OCI-LY1 (cell line): ENCODE measurements around the gene SERPINA4.

Experiments used
- H2AFZ ChIP-seq: fragments of 200-600 bp; sonication (generic), shearing (Covaris generic); 2 replicates; pipeline ENCODE4 v1.6.0; 2014; ENCODE audit warnings: antibody characterized with exemption, mild to moderate bottlenecking, low read length
- H3F3A ChIP-seq: fragments of 200-600 bp; sonication (generic), shearing (Covaris generic); 2 replicates; pipeline ENCODE4 v1.6.0; 2014; ENCODE audit warnings: mild to moderate bottlenecking, antibody characterized with exemption, low read length, moderate library complexity; ENCODE audit not compliant: insufficient read depth
- H3K27ac ChIP-seq: fragments of 200-600 bp; sonication (generic); 2 replicates; pipeline ENCODE4 v1.5.1; 2014; ENCODE audit warnings: low read length, mixed run types, mild to moderate bottlenecking, low read depth; ENCODE audit not compliant: poor library complexity, severe bottlenecking
- H3K27me3 ChIP-seq: fragments of 200-600 bp; sonication (generic); 2 replicates; pipeline ENCODE4 v1.6.0; 2014; ENCODE audit warnings: antibody characterized with exemption, mild to moderate bottlenecking, low read length, moderate library complexity; ENCODE audit not compliant: insufficient read depth
- H3K36me3 ChIP-seq: fragments of 200-600 bp; sonication (generic); 2 replicates; pipeline ENCODE4 v1.6.1; 2014; ENCODE audit warnings: mild to moderate bottlenecking, antibody characterized with exemption, low read length, moderate library complexity, mixed read lengths; ENCODE audit not compliant: insufficient read depth
- H3K4me1 ChIP-seq: fragments of 200-600 bp; sonication (generic); 2 replicates; pipeline ENCODE4 v1.5.1; 2014; ENCODE audit warnings: mild to moderate bottlenecking, low read length, moderate library complexity; ENCODE audit not compliant: insufficient read depth, severe bottlenecking
- H3K4me2 ChIP-seq: fragments of 200-600 bp; sonication (generic), shearing (Covaris generic); 2 replicates; pipeline ENCODE4 v1.6.1; 2014; ENCODE audit warnings: low read length
- H3K4me3 ChIP-seq: fragments of 200-600 bp; sonication (generic); 2 replicates; pipeline ENCODE4 v1.5.1; 2014; ENCODE audit warnings: low read length, low read depth, mild to moderate bottlenecking, mixed read lengths; ENCODE audit not compliant: poor library complexity, severe bottlenecking
- H3K79me2 ChIP-seq: fragments of 200-600 bp; shearing (Covaris generic); 2 replicates; pipeline ENCODE4 v1.6.1; 2016; ENCODE audit warnings: mixed run types, low read length, mixed read lengths; ENCODE audit not compliant: insufficient read depth
- H3K9ac ChIP-seq: fragments of 200-600 bp; sonication (generic), shearing (Covaris generic); 2 replicates; pipeline ENCODE4 v1.6.1; 2014; ENCODE audit warnings: mild to moderate bottlenecking, low read length, mixed read lengths
- H3K9me2 ChIP-seq: fragments of 200-600 bp; sonication (generic), shearing (Covaris generic); 2 replicates; pipeline ENCODE4 v1.6.1; 2014; ENCODE audit warnings: low read depth, mild to moderate bottlenecking, low read length, mixed read lengths
- H3K9me3 ChIP-seq: fragments of 200-600 bp; shearing (Covaris generic); 2 replicates; pipeline ENCODE4 v1.6.1; 2014; ENCODE audit warnings: low read length, mixed read lengths
- H4K20me1 ChIP-seq: fragments of 200-600 bp; sonication (generic), shearing (Covaris generic); 2 replicates; pipeline ENCODE4 v1.6.0; 2016; ENCODE audit warnings: mild to moderate bottlenecking, low read length; ENCODE audit not compliant: insufficient read depth
- EZH2 ChIP-seq: fragments of 200-600 bp; sonication (generic), shearing (Covaris generic); IDR thresholded peaks from 2 replicates; pipeline ENCODE4 v1.8.0; 2017; ENCODE audit warnings: borderline replicate concordance, mixed run types, mild to moderate bottlenecking, antibody characterized with exemption, low read length, moderate library complexity, mixed read lengths
- TF ChIP-seq, protein P1 (sequence below): fragments of 200-600 bp; sonication (generic), shearing (Covaris generic); IDR thresholded peaks from 2 replicates; pipeline ENCODE4 v1.5.1; 2017; ENCODE audit warnings: mild to moderate bottlenecking, antibody characterized with exemption, low read length, moderate library complexity, mixed read lengths

SERPINA4 gene

DNA sequence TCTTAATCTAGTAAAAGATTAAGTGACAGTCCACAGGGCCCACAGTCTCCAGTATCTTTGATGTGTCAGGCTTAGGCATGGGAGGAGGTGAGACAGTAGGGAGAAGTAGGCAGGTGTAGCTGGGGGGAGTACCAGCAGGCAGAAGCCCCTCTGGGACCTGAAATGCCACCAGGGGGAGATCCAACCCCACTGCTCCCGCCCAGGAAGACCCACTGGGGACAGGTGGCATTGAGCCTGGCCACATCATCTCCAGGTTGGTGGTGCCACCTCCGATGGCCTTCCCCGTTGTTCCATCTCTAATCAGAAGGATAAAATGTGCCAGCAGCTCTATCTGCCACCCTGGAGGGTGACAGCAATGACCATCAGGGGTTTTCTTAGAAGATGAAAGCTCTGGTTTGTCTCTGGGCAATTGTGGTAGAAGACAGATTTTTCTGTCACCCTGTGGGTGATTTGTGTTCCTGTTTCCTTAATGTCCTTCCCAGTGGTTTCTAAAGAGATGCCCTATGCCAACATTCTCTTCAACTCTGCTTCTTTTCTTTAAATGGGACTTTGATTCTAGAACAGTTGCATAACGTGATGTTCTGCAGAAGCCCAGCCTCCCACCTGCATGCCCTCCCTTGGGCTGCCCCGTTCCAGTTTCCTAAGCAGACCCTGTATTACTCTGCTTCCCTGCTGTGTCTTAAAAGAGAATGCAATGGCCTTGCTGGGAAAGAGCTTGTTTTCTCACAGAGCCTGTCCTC is 39.7 kb upstream of the SERPINA4 start:
- Histone ChIP-seq H3K9ac (no peak overlapping the region), H3K27me3 (no peaks in the 10 kb centered on the region), H3K4me3 (no peak overlapping the region), H3F3A (no peaks in the 10 kb centered on the region), H4K20me1 (no peaks in the 10 kb centered on the region), H3K4me1 (no peaks in the 10 kb centered on the region), H3K27ac (no peak overlapping the region), H3K36me3 (no peaks in the 10 kb centered on the region), H2AFZ (no peak overlapping the region), H3K9me2 (no peaks in the 10 kb centered on the region), H3K9me3 (no peaks in the 10 kb centered on the region), H3K79me2 (no peaks in the 10 kb centered on the region), H3K4me2 (no peak overlapping the region)
- TF ChIP-seq EZH2: no peak
- TF ChIP-seq, protein P1, sequence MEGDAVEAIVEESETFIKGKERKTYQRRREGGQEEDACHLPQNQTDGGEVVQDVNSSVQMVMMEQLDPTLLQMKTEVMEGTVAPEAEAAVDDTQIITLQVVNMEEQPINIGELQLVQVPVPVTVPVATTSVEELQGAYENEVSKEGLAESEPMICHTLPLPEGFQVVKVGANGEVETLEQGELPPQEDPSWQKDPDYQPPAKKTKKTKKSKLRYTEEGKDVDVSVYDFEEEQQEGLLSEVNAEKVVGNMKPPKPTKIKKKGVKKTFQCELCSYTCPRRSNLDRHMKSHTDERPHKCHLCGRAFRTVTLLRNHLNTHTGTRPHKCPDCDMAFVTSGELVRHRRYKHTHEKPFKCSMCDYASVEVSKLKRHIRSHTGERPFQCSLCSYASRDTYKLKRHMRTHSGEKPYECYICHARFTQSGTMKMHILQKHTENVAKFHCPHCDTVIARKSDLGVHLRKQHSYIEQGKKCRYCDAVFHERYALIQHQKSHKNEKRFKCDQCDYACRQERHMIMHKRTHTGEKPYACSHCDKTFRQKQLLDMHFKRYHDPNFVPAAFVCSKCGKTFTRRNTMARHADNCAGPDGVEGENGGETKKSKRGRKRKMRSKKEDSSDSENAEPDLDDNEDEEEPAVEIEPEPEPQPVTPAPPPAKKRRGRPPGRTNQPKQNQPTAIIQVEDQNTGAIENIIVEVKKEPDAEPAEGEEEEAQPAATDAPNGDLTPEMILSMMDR: 0 out of 2 replicates have a peak, but pooled peaks have one; percentile 4

DNA sequence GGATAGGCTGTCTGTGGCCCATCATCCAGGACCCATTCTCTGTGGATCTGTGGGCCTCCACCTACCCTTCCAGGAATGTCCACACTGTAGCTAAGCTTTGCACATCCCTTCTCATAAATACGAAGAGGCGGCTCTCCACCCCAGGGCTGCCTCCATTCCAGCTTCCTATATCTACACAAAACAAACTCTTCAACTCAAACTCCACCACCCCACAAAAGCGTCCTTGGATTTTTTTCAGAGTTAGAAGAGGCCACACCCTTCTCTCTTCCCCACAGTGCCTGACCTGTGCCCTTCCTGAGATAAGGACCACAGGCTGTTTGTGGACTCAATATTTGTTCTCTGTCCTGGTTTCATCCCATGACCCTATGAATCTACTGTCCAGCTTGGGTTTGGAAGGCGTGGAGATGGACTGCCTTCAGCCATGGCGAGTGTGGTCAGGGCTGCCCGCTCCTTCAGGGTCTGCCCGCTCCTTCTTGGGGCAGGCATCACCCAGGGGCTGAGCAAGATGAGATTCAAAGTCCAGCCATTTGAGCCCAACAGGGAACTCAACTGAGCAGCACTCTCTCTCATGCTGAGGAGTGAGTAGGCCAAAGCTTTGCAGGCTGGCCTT is 39.0 kb upstream of the SERPINA4 start:
- no peaks in the 10 kb centered on the region for H3K79me2 ChIP-seq
- H4K20me1 ChIP-seq: no peaks in the 10 kb centered on the region
- H3K9me3 ChIP-seq: no peaks in the 10 kb centered on the region
- H3K27me3 ChIP-seq: no peaks in the 10 kb centered on the region
- no peak overlapping the region for H3K4me3 ChIP-seq
- H3K27ac ChIP-seq: no peak overlapping the region
- TF ChIP-seq EZH2: no peak
- TF ChIP-seq, protein P1: no peak
- H2AFZ ChIP-seq: no peak overlapping the region
- no peaks in the 10 kb centered on the region for H3F3A ChIP-seq
- no peaks in the 10 kb centered on the region for H3K9me2 ChIP-seq
- no peak overlapping the region for H3K9ac ChIP-seq
- H3K4me2 ChIP-seq: no peak overlapping the region
- H3K36me3 ChIP-seq: no peaks in the 10 kb centered on the region
- no peaks in the 10 kb centered on the region for H3K4me1 ChIP-seq

DNA sequence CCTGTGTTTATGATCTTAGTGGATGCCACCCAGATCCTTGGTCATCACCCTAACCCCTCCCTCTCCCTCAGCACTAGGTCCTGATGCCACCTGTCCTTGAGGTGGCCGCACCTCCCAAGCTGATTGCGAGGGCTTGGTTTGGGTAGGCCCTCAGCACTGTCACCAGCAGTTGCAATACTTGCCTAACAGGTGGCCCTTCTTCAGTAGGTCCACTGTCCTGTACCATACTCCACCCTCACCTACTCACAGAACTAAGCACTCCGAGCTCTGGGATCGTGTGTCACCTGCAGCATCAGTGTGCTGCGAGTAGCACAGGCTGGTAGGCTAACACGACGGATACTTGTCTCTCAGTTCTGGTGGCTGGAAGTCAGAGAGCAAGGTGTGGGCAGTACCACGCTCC is 38.0 kb upstream of the SERPINA4 start:
- Histone ChIP-seq H3K79me2 (no peaks in the 10 kb centered on the region), H3K9me3 (no peaks in the 10 kb centered on the region), H3K4me2 (no peak overlapping the region), H3K4me1 (no peaks in the 10 kb centered on the region), H3K36me3 (no peaks in the 10 kb centered on the region), H3K4me3 (no peak overlapping the region), H3F3A (no peaks in the 10 kb centered on the region), H3K9me2 (no peaks in the 10 kb centered on the region), H2AFZ (no peak overlapping the region), H3K27me3 (no peaks in the 10 kb centered on the region), H4K20me1 (no peaks in the 10 kb centered on the region), H3K27ac (no peak overlapping the region), H3K9ac (no peak overlapping the region)
- TF ChIP-seq, protein P1: no peak
- TF ChIP-seq EZH2: no peak
